ENCODE measurements around the gene RAB11FIP5. TPM values are rescaled to one million over a fixed set of nuclear protein-coding genes. Genes with fewer than 3 reads are reported as not detected.
"Not testable (repeated sequence)": the region's sequence is repeated elsewhere in the genome, so short reads cannot be mapped to it uniquely, and the experiment has no call there.

The RAB11FIP5 gene
- total RNA-seq, 1 experiment from 2014 or later = 26.6 TPM

DNA sequence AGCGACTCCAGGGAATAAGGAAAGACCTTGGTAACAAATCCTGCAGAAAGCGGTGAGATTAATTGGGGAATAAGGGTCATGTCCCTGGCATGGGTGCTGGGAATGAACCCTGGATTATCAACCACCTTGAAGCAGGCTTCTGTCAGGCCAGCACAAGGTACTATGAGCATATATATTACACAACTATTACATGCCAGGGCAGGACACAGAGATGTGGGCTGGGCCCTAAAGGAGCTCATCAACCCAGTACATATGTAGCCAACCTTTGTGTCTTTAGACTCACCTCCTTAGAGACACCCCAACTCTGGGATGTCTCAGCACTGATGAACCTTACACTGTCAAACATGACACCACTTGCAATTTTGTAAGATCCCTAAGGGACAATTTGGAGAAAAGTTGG is 44.6 kb downstream of the RAB11FIP5 start:
- ChIA-PET POLR2A (ENCODE audit: unreplicated experiment) (no interaction called here), CTCF (no interaction called here)
- ATAC-seq (no peak), DNase-seq (no peak)
- no peaks in the 10 kb centered on the region for H3K27me3 ChIP-seq (ENCODE audit: low read length)
- no peaks in the 10 kb centered on the region for H3K9me3 ChIP-seq (ENCODE audit: low read length)
- H3F3A ChIP-seq (ENCODE audit: low read length, unreplicated experiment) = no peaks in the 10 kb centered on the region
- no peak overlapping the region for H3K4me3 ChIP-seq (ENCODE audit: low read length)
- H3K79me2 ChIP-seq (ENCODE audit: low read length) = peaks cover 72% of the 10 kb centered on the region
- H3K9ac ChIP-seq (ENCODE audit: low read length) = no peak overlapping the region
- TF ChIP-seq CTCF (conservative IDR thresholded peaks at IDR 0.05; ENCODE audit: low read depth, low read length) (no peak), EZH2phosphoT487 (IDR thresholded peaks at IDR 0.05; ENCODE audit: borderline replicate concordance, low read length) (no peak), EZH2 (IDR thresholded peaks at IDR 0.05; ENCODE audit: low read length, unreplicated experiment) (no peak)
- H3K4me2 ChIP-seq (ENCODE audit: low read length) = peak overlapping the region; percentile 98; the same call in 1 of the 2 replicates
- H3K9me2 ChIP-seq (replicated peaks; ENCODE audit: low read length) = no peaks in the 10 kb centered on the region
- H3K4me1 ChIP-seq (ENCODE audit: insufficient read depth, low read length) = peaks cover 42% of the 10 kb centered on the region
- H2AFZ ChIP-seq (ENCODE audit: low read length) = no peak overlapping the region
- H3K36me3 ChIP-seq (ENCODE audit: low read depth, low read length) = no peaks in the 10 kb centered on the region; the same call in 1 of the 2 replicates
- H4K20me1 ChIP-seq (ENCODE audit: low read length) = no peaks in the 10 kb centered on the region
- no peak overlapping the region for H3K27ac ChIP-seq (ENCODE audit: low read length)
- intact Hi-C loops (cut with micrococcal nuclease) = no loop called here
- TSS peak; percentile 5 for BruUV-seq (replicated peaks)

DNA sequence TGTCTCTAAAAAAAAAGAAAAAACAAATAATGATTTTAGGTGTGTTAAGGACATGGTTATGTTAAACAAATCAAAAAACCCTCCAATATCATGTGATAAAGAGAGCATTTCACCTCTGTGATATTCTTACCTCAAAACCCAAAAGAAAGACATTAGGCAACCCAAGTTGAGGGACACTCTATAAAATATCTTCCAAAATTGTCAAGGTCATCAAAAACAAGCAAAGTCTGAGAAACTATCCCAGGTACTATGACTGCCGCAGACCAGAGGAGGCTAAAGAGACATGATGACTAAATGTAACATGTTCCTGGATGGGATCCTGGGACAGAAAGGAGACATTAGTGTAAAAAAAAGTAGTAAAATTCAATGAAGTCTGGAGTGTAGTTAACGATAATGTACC is 45.7 kb downstream of the RAB11FIP5 start:
- no TSS peak for BruUV-seq (replicated peaks)
- H3K9ac ChIP-seq (ENCODE audit: low read length) = no peak overlapping the region
- H3K4me3 ChIP-seq (ENCODE audit: low read length) = no peak overlapping the region
- DNase-seq = no peak
- no peaks in the 10 kb centered on the region for H3K27me3 ChIP-seq (ENCODE audit: low read length)
- CTCF ChIA-PET = no interaction called here
- H3K79me2 ChIP-seq (ENCODE audit: low read length) = peaks cover 83% of the 10 kb centered on the region
- peaks cover 45% of the 10 kb centered on the region for H3K4me1 ChIP-seq (ENCODE audit: insufficient read depth, low read length)
- no peaks in the 10 kb centered on the region; the same call in none of the 2 replicates for H3K36me3 ChIP-seq (ENCODE audit: low read depth, low read length)
- POLR2A ChIA-PET (ENCODE audit: unreplicated experiment) = no interaction called here
- no peaks in the 10 kb centered on the region for H3K9me2 ChIP-seq (replicated peaks; ENCODE audit: low read length)
- H3K27ac ChIP-seq (ENCODE audit: low read length) = no peak overlapping the region
- no peaks in the 10 kb centered on the region for H3K9me3 ChIP-seq (ENCODE audit: low read length)
- no peak for TF ChIP-seq EZH2phosphoT487 (IDR thresholded peaks at IDR 0.05; ENCODE audit: borderline replicate concordance, low read length)
- no peak for TF ChIP-seq EZH2 (IDR thresholded peaks at IDR 0.05; ENCODE audit: low read length, unreplicated experiment)
- TF ChIP-seq CTCF (conservative IDR thresholded peaks at IDR 0.05; ENCODE audit: low read depth, low read length) = no peak
- H3K4me2 ChIP-seq (ENCODE audit: low read length) = no peak overlapping the region
- no peak for ATAC-seq
- H3F3A ChIP-seq (ENCODE audit: low read length, unreplicated experiment) = no peaks in the 10 kb centered on the region
- intact Hi-C loops (cut with micrococcal nuclease) = no loop called here
- no peak overlapping the region for H2AFZ ChIP-seq (ENCODE audit: low read length)
- no peaks in the 10 kb centered on the region for H4K20me1 ChIP-seq (ENCODE audit: low read length)

- H3K27me3 ChIP-seq (ENCODE audit: low read length); H4K20me1 ChIP-seq (ENCODE audit: low read length); H3K36me3 ChIP-seq (ENCODE audit: low read depth, low read length); intact Hi-C loops (cut with micrococcal nuclease); ATAC-seq; H3K9me2 ChIP-seq (replicated peaks; ENCODE audit: low read length); DNase-seq; H3K4me2 ChIP-seq (ENCODE audit: low read length); H3F3A ChIP-seq (ENCODE audit: low read length, unreplicated experiment); BruUV-seq (replicated peaks); H3K9me3 ChIP-seq (ENCODE audit: low read length); CTCF ChIA-PET; H2AFZ ChIP-seq (ENCODE audit: low read length); POLR2A ChIA-PET (ENCODE audit: unreplicated experiment); H3K4me3 ChIP-seq (ENCODE audit: low read length): not testable (repeated sequence)
- Histone ChIP-seq H3K27ac (ENCODE audit: low read length) (peak overlapping the region; percentile 93), H3K4me1 (ENCODE audit: insufficient read depth, low read length) (peaks cover 41% of the 10 kb centered on the region), H3K9ac (ENCODE audit: low read length) (peak overlapping the region; percentile 74; the same call in 1 of the 2 replicates), H3K79me2 (ENCODE audit: low read length) (peaks cover 83% of the 10 kb centered on the region)
Measured at GRCh38 chr2:73065070-73065469, 47.7 kb downstream of the RAB11FIP5 start.

Data from PC-3 (cell line).